SK-N-SH (cell line): Measurements from ENCODE around the gene DSG3.
"Not testable (repeated sequence)": the region's sequence is repeated elsewhere in the genome, so short reads cannot be mapped to it uniquely, and the experiment has no call there.

Experiments
- CHD2 ChIP-seq: fragments of 150-350 bp; IDR thresholded peaks from 2 replicates; pipeline ENCODE4 v1.6.1; 2018; ENCODE audit warnings: low read length; ENCODE audit not compliant: partially characterized antibody
- ELF1 ChIP-seq: IDR thresholded peaks from 2 replicates; pipeline ENCODE4 v1.4.0; 2012
- RCOR1 ChIP-seq: fragments of 150-350 bp; IDR thresholded peaks from 2 replicates; pipeline ENCODE4 v1.6.1; 2017; ENCODE audit warnings: antibody characterized with exemption, low read length
- RFX5 ChIP-seq: IDR thresholded peaks from 2 replicates; pipeline ENCODE4 v1.6.1; 2012; ENCODE audit warnings: mild to moderate bottlenecking, improper control_type of control experiment, low read length
- RXRA ChIP-seq: IDR thresholded peaks from 2 replicates; pipeline ENCODE4 v1.4.0; 2012; ENCODE audit warnings: low read depth, mild to moderate bottlenecking, borderline replicate concordance
- SMC3 ChIP-seq: IDR thresholded peaks from 2 replicates; pipeline ENCODE4 v1.6.1; 2012; ENCODE audit warnings: low read depth, low read length, improper control_type of control experiment
- TAF1 ChIP-seq: IDR thresholded peaks from 2 replicates; pipeline ENCODE4 v1.6.1; 2012; ENCODE audit warnings: low read depth, mild to moderate bottlenecking, low read length, moderate library complexity, borderline replicate concordance
- TF ChIP-seq, protein P1 (sequence below): fragments of 200-600 bp; sonication (generic); IDR thresholded peaks from 2 replicates; pipeline ENCODE4 v1.6.1; 2017; ENCODE audit warnings: antibody characterized with exemption, mild to moderate bottlenecking, moderate library complexity

DNA sequence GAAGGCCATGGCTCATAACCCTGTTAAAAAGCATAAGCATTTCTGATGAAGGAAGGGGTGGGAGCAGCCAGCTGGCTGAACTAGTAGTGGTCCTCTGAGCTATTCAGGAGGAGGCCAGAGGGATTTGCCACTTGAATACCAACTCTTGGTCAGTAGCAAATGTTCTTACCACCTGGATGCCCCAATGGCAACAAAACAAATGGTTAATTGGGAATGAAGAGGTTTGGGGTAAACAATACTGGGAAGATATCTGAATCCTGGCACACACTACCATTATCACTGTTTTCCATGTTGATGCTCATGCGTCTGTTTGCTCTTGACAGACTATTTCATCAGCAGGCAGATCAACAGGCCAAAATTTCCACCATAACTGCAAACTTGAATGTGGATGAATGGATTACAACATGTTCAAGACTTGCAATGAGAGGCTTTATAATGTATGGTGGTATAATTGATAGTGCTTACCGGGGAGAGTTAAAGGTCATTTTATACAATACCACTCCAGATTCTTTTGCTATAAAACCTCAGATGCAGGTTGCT lies 47.2 kb downstream of the DSG3 start:
- TF ChIP-seq ELF1, RFX5, RXRA, CHD2, SMC3, RCOR1, TAF1: not testable (repeated sequence)
- TF ChIP-seq, protein P1, sequence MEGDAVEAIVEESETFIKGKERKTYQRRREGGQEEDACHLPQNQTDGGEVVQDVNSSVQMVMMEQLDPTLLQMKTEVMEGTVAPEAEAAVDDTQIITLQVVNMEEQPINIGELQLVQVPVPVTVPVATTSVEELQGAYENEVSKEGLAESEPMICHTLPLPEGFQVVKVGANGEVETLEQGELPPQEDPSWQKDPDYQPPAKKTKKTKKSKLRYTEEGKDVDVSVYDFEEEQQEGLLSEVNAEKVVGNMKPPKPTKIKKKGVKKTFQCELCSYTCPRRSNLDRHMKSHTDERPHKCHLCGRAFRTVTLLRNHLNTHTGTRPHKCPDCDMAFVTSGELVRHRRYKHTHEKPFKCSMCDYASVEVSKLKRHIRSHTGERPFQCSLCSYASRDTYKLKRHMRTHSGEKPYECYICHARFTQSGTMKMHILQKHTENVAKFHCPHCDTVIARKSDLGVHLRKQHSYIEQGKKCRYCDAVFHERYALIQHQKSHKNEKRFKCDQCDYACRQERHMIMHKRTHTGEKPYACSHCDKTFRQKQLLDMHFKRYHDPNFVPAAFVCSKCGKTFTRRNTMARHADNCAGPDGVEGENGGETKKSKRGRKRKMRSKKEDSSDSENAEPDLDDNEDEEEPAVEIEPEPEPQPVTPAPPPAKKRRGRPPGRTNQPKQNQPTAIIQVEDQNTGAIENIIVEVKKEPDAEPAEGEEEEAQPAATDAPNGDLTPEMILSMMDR = not testable (repeated sequence)
